22Rv1 (cell line): ENCODE data around the gene SKIC8.

Experiments used
- H3K27ac ChIP-seq: fragments of 450-650 bp; 2 replicates; pipeline ENCODE4 v1.5.1; 2017
- ZFX ChIP-seq: fragments of 450-650 bp; IDR thresholded peaks from 2 replicates; pipeline ENCODE4 v1.6.1; 2017; ENCODE audit warnings: antibody characterized with exemption, borderline replicate concordance
- TF ChIP-seq, protein P1 (sequence below): fragments of 450-650 bp; IDR thresholded peaks from 2 replicates; pipeline ENCODE4 v1.5.1; 2017; ENCODE audit warnings: mild to moderate bottlenecking

The SKIC8 gene

DNA sequence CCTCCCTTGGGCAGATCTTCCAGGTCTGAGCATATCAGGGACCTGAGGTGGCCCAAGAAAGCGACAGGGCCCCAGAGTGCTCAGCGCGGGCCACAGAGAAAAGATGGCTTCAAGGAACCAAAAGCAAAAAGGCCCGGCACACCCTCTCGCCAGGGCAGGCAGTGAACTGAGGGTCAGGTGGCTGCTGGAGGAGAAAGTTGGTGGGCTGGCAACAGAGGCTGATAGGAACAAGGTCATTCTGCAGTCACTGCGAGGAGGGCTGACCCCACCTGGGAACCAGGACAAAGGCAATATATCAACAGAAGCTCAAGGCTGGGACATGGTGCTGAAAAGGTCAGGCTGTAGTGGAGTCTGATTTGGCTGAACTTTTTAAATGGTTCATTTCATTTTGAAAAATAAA lies 62.3 kb downstream of the SKIC8 start:
- H3K27ac ChIP-seq = no peak overlapping the region
- no peak for TF ChIP-seq ZFX
- TF ChIP-seq, protein P1, sequence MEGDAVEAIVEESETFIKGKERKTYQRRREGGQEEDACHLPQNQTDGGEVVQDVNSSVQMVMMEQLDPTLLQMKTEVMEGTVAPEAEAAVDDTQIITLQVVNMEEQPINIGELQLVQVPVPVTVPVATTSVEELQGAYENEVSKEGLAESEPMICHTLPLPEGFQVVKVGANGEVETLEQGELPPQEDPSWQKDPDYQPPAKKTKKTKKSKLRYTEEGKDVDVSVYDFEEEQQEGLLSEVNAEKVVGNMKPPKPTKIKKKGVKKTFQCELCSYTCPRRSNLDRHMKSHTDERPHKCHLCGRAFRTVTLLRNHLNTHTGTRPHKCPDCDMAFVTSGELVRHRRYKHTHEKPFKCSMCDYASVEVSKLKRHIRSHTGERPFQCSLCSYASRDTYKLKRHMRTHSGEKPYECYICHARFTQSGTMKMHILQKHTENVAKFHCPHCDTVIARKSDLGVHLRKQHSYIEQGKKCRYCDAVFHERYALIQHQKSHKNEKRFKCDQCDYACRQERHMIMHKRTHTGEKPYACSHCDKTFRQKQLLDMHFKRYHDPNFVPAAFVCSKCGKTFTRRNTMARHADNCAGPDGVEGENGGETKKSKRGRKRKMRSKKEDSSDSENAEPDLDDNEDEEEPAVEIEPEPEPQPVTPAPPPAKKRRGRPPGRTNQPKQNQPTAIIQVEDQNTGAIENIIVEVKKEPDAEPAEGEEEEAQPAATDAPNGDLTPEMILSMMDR = no peak

DNA sequence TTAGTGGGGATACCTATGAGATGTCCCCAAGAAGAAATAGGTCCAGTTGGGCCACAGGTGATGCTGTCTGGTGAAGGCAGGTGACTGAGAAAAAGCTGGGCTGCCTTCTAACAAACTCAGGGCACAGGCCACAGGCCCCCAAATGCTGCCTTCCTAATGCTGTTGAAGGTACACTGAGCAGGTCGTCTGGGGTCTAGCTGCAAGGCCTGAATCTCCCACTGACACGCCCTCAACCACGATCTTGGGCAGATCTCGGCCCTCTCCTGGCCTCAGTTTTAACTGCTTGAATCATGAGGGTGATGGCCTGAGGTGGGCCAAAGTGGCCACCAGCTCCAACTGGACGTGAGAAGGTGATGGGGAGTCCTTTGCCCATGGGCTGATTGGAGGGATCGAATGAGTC lies 62.9 kb downstream of the SKIC8 start:
- TF ChIP-seq, protein P1 = no peak
- no peak for TF ChIP-seq ZFX

DNA sequence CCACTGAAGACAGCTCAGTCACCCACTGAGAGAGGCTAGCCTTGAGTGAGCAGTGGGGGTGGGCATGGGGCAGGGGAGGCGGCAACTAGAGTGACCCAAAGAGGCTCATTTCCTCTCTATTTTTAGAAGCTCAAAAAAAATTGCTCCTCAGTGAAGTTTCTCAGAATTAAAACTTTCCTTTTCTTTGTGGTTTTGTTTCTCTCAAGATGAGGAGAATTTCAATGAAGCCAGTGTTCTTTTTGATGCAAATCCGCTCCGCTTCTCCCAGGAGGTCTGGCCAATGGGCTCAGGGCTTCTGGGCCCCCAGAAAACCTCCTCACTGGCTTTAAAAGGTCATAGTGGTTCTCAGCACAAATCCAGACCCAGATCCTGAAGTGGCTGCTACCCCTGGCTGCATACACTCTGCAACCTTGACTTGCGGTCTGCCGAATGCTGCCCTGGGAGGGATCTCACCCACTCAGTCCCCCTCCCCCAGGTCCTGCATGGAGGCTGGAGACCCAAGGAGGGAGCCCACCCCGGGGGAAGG lies 64.8 kb downstream of the SKIC8 start, which contains the start of gene ACSBG1:
Gene ACSBG1 (minus strand): TSS at position 51 of the 526 bp plus-strand sequence. CDS start 64 bp downstream, outside the sequence.
- no peak within 1 kb of the TSS for H3K27ac ChIP-seq
- TF ChIP-seq, protein P1 = no peak
- TF ChIP-seq ZFX = no peak

More for the DNA sequence above, 62.9 kb downstream of the SKIC8 start:
- H3K27ac ChIP-seq = no peak overlapping the region

DNA sequence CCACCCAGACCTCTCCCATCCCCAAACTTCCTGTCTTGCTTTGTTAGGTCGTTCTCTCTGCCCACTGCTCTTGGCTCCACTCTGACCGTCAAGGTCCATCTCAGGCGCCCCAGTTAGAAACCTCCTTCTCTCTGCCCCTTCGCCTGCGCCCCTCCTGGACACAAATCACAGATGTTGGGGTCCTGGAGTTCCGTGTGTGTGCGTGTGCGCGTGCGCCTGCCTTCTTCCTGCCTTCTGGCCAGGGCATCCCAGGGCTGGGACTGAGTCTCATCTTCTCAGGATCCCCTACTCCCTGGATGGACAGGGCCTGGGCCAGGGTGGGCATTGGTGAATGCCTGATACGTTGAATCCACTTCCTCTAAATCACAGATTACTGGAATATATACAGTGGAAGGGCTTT lies 65.9 kb downstream of the SKIC8 start:
- H3K27ac ChIP-seq = no peak overlapping the region
- TF ChIP-seq, protein P1 = no peak
- no peak for TF ChIP-seq ZFX
